H1 (cell line): ENCODE data around the gene TTPAL.

Experiments used
- CREB1 ChIP-seq: IDR thresholded peaks from 2 replicates; pipeline ENCODE4 v1.6.1; 2012; ENCODE audit warnings: inconsistent platforms
- CTCF ChIP-seq, 3 experiments: IDR thresholded peaks; 1 replicate in 2 of 3; 2 replicates in 1 of 3; pipeline versions ENCODE4 v1.5.1 to v1.6.1; 2011; ENCODE audit warnings: low read length in 3 of 3, mild to moderate bottlenecking in 3 of 3, inconsistent platforms in 2 of 3, low read depth in 1 of 3, moderate library complexity in 1 of 3; ENCODE audit not compliant: insufficient read depth in 1 of 3; ENCODE audit errors: control extremely low read depth in 1 of 3
- EP300 ChIP-seq, 2 experiments: IDR thresholded peaks; 1 replicate in 1 of 2; 2 replicates in 1 of 2; pipeline ENCODE4 v1.6.1; 2011 to 2012; ENCODE audit warnings: low read depth in 2 of 2, low read length in 2 of 2, mild to moderate bottlenecking in 2 of 2, borderline replicate concordance in 1 of 2, inconsistent platforms in 1 of 2, moderate library complexity in 1 of 2
- EZH2 ChIP-seq: fragments of 200-600 bp; sonication (generic); IDR thresholded peaks from 2 replicates; pipeline ENCODE4 v1.7.1; 2012; ENCODE audit warnings: low read depth, mild to moderate bottlenecking, moderate library complexity, low read length, inconsistent platforms; ENCODE audit not compliant: severe bottlenecking
- HDAC2 ChIP-seq, 2 experiments: fragments of 300-600 bp in 1 of 2; sonication (generic) in 1 of 2; IDR thresholded peaks; 2 replicates each; pipeline ENCODE4 v1.6.1; 2011 to 2012; ENCODE audit warnings: low read depth in 2 of 2, low read length in 2 of 2, mild to moderate bottlenecking in 2 of 2, moderate library complexity in 2 of 2, borderline replicate concordance in 1 of 2, inconsistent platforms in 1 of 2
- KDM5A ChIP-seq: fragments of 200-600 bp; IDR thresholded peaks from 2 replicates; pipeline ENCODE4 v1.7.1; 2012; ENCODE audit warnings: mild to moderate bottlenecking, low read length, inconsistent platforms, mixed read lengths
- MAX ChIP-seq: IDR thresholded peaks from 2 replicates; pipeline ENCODE4 v1.6.1; 2012; ENCODE audit warnings: inconsistent platforms
- POLR2AphosphoS5 ChIP-seq: IDR thresholded peaks from 2 replicates; pipeline ENCODE4 v1.6.1; 2011; ENCODE audit warnings: low read depth, low read length
- SIRT6 ChIP-seq: IDR thresholded peaks from one replicate; pipeline ENCODE4 v1.7.1; 2012; ENCODE audit warnings: low read length, inconsistent platforms

- TF ChIP-seq MAX = no peak
- no peak for TF ChIP-seq HDAC2 (IDR thresholded peaks at IDR 0.05; ENCODE audit: borderline replicate concordance in 1 of 2, low read depth in 2 of 2, low read length in 2 of 2)
- TF ChIP-seq EZH2 = no peak
- no peak for TF ChIP-seq EP300 (IDR thresholded peaks at IDR 0.05; ENCODE audit: borderline replicate concordance in 1 of 2, low read depth in 2 of 2, low read length in 2 of 2)
- TF ChIP-seq CTCF (IDR thresholded peaks at IDR 0.05; ENCODE audit: control extremely low read depth in 1 of 3, insufficient read depth in 1 of 3, low read depth in 1 of 3, low read length in 3 of 3) = no peak
- TF ChIP-seq POLR2AphosphoS5 = no peak
- no peak for TF ChIP-seq KDM5A
- TF ChIP-seq SIRT6 = no peak
- no peak for TF ChIP-seq CREB1
Observed at GRCh38 chr20:44425923-44426322, 49.8 kb upstream of the TTPAL start.
